ENCODE data around the gene SLC28A1.
A peak's percentile ranks its signal among the peaks of the same experiment; 100 is the strongest.
"Not testable (repeated sequence)": the region's sequence is repeated elsewhere in the genome, so short reads cannot be mapped to it uniquely, and the experiment has no call there.

SLC28A1 gene

DNA sequence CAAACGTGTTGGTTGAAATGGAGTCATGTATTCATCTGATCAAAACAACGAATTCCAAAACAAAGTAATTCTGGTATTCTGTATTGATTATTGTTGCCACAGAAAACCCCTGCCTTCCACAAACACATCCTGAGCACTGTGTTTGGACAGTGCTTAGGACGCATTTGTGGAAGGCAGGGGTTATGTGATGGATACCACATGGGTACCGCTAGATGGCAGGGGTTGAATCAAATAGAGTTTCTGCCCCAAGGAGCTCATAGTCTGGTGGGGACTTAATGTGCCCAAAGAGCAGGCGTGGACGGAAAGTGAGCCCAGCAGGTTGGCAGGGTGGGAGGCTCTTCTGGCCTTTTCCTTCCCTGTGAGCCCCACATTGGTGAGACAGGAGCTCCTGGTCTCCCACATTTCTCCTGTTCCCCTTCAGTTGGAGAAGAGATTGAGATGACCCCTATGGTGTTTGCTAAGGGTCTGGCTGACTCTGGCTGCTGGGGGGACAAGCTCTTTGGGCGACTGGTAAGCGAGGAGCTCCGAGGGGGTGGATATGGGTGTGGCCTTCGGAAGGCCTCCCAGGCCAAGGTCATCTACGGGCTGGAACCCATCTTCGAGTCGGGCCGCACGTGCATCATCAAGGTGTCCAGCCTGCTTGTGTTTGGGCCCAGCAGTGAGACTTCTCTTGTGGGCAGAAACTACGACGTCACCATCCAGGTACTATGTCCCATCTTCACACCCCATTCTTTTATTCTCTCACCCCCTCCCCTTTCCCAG lies 22.1 kb upstream of the SLC28A1 start:
- no peak for DNase-seq

DNA sequence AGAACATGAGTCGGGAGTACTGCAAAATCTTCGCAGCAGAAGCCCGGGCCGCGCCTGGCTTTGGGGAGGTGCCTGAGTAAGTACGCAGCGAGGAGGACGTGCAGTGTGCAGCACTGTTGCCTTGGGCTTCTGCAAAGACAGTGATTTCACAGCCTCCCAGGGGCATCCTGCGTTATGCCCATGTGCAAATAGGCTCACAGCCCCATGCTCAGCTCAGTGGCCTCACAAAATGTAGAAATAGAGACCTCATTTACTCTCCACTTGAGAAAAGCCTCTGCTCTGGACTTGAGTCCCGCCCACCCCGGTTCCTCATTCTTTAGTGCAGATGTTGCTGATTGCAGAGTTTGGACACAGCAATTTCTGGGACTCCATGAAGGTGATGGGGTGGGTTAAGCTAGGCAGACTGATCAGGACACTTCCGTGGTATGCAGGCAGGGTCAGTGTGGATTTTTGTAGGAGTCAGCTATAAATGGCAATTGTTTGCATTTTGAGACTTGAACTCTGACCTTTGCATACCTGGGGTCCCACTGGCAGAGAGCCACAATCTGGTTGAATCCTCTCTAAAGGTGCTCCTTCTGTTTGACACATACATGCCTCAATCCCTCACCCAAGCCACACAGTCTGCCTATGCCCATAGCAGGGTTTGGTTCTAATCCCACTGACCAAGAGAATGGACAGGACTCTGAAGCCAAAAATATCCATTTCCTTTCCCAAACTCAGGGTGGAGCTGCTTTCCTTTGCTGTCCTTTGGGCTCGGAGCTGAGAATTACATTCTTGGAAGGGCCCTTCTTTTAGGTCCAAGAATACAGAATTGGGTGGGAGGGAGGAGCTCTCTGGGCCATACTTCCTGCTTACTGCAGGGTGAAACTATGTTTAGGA lies 20.7 kb upstream of the SLC28A1 start:
- DNase-seq, result no peak

DNA sequence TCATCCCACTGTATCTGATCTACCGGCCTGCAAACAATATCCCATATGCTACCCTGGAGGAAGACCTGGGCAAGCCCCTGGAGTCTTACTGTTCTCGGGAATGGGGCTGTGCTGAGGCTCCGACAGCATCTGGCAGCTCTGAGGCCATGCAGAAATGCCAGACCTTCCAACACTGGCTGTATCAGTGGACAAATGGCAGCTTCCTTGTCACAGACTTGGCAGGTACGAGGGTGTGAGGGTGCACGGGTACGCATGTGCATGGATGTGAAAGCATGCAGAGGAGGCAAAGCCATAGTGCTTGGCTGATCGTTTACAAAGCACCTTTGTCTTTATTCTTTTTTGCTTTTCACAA lies 20.0 kb upstream of the SLC28A1 start:
- DNase-seq, result no peak

DNA sequence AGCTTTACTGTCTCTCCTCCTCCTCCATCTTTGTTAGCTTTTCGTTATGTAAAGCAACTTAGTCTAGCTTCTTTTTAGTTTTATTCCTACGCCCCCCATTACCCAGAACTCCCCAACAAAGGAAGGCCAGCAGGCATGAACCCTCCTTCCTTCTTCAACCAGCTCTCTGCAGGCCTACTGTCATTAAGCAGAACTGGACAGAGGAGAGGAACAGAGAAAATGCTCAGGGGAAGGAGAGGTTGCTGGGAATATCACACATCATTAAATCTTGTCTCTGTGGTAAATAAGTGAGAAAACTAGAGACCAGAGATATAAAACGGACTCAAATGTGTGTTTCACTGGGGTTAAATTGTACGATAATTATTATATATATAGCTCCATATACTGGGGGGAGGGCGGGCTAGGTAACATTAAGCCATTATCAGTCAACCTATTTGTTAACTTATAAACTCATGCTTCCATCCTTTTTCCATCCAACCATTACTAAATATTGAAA lies 19.3 kb upstream of the SLC28A1 start:
- no peak for DNase-seq

DNA sequence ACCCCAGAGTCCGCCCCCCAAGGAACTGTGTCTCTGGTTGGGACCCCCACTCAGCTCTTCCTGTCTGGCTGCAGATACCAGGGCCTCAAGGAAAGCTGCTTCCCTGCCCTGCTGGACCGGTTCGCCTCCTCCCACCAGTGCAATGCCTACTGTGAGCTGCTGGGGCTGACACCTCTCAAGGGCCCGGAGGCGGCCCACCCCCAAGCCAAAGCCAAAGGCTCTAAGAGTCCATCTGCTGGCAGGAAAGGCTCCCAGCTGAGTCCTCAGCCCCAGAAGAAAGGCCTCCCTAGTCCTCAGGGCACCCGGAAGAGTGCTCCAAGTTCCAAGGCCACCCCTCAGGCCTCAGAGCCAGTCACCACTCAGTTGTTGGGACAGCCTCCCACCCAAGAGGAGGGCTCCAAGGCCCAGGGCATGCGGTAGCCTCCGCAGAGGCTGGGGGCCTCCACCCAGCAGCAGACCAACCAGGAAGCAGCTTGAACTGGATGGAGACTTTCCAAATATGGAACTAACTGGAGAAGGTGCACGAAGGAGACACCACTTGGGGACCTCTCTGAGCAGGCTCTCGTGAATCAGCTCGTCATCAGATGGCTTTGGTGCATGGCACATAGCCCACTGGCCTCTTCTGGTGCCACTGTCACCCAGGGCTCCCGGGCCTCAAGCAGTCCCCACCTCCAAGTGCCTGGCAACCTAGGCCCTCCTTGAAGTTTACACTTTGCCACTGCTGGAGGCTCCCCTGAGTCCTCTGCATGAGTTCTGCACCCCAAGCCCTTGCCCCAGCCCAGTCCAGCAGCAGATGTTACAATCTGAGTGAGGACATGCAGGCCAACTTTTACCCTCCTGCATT lies 16.2 kb upstream of the SLC28A1 start:
- no peak for DNase-seq

DNA sequence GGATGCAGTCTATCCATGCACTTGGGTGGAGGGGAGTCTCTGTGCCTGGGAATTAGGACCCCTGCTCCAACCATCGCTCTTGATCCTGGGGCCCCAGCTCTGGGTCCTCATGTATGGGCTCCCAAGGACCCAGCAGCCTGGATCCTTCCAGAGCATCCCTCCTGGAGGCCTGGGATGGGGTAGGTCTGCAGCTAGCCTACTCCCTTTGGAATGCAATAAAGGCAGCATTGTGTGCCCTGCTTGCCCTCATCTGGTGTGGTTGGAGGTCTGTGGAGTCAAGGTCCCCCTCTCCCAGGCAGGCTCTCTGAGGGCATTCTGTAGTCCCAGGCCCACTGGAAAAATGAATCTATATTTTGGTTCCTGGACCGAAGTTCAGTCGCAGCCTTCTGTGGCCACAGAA lies 15.0 kb upstream of the SLC28A1 start:
- DNase-seq, result no peak

DNA sequence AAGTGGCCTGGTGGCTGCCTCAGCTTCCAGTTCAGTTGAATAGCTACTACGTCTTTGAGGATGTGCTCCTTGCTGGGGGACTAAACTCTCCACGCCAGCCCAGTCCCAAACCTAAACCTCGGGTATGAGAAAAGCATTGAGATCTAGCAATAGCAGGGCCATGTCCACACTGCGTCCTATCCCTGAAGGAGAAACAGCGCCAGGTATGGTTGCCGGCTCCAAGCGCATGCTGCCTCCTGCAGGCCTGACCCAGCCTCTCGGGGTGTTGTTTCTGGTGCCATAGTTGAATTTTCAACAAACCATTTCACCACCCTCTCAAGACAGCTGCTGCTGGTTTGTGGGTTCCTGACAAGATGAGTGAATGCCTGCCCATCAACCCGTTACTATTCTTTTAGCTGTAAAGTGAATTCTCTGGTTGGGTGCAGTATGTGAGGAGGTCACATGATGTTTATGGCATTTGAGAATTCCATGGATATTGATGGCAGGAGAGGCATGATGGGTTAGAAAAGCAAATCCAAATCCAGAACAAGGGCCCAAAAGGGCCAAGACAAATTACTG lies 13.0 kb upstream of the SLC28A1 start:
- no peak for DNase-seq

DNA sequence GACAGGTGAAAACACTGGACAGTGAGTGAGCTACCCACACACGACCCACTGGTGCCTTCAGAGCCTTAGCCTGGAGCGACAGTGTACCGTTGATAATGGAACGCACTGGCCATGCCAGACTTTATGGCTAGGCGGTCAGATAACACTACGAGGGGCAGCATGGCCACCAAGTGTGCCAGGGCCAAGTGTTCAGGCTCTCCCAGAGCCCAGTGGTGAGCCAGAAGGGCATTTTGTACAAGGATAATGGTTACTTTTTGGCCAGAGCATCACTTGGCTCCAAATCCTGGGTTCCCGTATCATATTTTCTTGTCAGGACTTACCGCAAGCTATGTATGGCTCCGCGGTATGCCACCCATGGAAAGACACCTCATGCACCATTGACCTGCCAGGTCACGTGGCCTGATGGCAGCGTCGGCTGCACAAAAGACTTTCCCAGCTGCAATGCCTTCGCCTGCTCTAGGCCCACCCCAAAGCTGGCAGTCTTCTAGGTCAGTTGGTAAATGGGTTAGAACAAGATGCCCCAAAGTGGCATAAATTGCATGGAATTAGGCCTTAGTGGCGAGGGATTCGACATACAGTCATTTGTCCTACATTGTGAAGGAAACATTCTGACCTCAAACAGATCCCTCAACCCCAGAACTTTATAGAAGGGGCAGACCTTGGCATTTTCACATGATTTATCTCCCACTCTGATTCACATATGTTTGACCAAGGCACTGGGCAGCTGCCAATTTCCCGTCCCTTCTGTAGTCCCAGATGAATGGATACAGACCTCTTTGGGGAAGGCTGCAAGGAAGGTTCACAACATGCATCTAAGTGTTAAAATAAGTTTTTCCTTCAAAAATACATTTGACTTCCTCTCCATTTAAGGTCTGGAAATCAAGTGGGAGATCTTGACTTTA lies 12.2 kb upstream of the SLC28A1 start:
- DNase-seq, result no peak

DNA sequence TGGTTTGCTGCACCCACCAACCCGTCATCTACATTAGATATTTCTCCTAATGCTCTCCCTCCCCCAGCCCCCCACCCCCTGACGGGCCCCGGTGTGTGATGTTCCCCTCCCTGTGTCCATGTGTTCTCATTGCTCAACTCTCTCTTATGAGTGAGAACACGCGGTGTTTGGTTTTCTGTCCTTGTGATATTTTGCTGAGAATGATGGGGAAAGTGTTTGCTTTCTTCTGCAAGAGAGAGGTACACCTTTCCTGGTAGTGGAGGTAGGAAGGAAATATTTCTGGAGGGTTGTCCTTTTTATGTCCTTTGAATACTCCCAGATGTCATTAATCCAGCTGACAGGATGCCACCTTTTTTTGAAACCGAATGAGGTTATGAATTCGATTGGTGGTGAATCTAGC lies 10.5 kb upstream of the SLC28A1 start:
- no peak for DNase-seq

DNA sequence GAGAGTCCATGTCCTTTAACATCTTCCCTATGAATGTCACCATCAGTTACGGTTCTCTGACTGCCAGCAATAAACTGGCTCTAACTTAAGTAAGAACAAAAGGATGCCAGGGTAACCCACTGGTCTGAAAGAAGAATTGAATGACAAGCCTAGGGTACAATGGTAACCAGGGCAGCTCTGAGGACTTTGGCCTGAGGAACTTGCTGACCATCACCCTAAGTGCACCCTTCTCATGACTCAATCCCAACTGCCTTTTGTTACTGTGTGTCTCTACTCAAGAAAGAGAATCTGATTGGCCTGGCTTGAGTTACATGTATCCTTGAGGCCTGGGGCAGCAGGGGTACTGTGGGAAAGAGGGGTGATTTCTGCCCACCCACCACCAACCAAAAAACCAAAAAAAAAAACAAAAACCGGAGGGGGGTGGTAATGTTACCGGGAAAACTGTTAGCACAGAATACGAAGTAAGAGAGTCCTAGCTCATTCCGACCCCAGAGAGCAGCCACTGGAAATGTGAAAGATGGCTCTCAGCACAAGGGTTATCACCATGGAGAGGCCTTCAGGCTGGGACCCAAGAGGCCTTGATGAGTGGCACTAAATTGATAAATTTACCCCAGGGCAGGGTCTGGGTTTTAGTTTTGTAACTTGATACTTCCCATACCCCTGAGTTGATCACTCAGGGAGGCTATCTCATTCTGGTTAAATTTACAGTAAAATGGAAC lies 9.3 kb upstream of the SLC28A1 start:
- no peak for DNase-seq

DNA sequence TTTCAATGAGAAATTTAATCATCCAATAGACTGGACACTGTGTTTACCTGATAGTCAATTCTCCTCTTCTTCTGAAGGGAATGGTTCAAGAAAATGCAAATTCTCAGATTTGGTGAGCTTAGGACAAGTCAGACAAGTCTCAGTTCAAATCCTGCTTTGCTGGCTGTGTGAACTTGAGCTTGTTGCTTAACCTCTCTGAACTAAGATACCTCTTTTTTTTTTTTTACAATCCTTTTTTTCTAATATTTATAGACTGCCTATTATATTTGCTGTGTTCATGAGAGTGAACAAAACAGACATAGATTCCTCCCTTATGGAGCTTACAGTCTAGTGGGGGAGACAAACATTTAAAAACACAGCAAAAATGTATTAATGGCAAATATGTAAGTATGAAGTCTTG lies 8.2 kb upstream of the SLC28A1 start:
- no peak for DNase-seq

DNA sequence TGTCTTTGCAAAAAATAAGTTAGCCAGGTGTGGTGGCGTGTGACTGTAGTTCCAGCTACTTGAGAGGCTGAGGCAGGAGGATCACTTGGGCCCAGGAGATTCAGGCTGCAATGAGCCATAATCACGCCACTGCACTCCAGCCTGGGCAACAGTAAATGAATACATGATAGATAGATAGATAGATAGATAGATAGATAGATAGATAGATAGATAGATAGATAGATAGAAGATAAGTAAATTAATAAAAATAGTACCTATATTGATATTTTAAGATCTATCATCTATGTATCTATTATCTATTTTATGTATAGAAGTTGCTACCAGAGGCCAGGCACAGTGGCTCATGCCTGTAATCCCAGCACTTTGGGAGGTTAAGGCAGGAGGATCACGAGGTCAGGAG lies 6.8 kb upstream of the SLC28A1 start:
- not testable (repeated sequence) for DNase-seq

DNA sequence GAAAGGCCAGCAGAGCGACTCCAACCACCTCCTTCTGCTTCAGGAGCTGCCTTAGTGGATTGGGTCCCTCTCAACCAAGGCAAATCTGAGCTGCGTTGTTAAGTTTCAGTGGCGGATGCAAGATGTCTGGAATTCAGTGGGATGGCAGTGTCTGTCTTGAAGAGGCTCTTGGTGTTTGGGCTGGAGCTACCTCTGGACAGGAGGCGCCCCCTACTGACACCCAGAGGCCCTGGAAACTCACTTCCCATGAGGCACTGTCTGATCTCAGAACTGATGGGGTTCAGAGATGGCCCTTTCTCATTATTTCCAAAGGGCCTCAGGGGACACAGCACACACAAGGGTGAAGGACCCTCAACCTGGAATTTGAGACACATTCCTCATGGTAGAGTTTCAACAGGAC lies 6.0 kb upstream of the SLC28A1 start:
- DNase-seq, result peak; percentile 48

DNA sequence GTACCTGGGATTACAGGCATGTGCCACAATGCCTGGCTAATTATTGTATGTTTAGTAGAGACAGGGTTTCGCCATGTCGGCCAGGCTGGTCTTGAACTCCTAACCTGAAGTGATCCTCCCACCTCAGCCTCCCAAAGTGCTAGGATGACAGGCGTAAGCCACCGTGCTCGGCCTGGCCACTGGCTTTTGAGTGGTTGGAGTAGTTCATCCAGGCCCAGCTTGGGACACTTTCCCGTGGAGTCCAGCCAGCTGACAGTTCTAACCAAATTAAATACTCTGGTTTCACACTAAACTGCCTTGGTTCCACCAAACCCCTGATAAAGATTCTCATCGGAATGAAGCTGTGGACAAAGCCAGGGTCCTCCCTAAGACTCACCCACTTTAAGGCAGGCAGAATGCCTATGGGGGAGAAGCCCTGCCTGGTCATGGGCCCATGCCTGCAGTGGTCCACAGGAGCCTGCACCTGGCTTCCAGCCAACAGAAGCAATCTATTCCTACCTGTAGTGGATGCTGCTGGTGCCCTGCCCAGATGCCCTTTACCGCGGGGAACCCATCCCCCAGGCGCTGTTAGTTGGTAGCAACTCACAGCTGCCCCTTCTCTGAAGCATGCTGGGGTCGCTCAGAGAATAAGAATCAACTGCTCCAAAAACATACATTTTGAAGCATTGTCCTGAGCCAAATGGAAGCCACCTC lies 5.2 kb upstream of the SLC28A1 start:
- DNase-seq, result no peak

DNA sequence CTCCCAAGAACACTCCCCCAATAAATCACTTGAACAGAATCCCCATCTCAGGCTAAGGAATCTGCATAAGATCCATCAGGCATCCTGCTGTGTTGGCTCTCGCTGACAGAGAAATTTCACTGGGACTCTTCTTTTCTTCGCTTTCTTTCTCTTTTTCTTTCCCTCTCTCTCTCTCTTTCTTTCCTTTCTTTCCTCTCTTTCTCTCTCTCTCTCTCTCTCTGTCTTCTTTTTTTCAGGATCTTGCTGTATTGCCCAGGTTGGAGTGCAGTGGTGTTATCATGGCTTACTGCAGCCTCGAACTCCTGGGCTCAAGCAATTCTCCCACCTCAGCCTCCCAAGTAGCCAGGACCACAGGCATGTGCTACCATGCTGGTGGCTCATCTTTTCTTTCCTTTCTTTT lies 4.5 kb upstream of the SLC28A1 start:
- no peak for DNase-seq

DNA sequence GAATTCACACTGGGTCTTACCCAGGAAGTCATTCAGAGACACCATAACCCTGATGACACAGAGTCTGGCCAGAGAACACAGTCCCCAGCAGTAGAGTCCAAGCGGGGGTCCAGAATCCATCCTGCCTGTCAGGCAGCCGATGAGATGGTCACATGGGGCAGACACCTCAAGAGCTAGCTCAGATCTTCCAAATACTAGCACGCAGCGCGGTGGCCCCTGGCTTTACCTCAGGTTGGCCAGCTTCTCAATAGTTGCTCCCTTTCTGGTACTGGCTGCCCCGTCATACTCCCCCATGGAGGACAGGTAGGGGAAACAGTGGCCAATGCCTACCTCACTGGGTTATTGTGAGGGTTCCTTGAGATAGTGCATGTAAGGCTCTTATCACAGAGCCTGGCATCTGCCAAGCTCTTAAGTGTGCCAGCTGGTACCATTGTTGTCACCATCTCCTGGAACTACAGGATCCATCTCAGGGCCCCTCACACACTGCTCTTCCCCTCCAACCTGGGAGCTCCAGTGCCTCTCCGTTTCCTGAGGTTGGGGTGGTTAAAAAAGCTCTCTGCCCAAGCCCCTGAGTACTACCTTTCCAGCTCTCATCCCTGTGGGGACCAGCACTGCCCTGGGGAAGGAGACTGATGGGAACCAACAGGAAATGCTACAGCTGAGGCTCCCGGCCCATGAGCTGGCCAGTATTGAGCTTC lies 3.5 kb upstream of the SLC28A1 start:
- DNase-seq, result no peak

DNA sequence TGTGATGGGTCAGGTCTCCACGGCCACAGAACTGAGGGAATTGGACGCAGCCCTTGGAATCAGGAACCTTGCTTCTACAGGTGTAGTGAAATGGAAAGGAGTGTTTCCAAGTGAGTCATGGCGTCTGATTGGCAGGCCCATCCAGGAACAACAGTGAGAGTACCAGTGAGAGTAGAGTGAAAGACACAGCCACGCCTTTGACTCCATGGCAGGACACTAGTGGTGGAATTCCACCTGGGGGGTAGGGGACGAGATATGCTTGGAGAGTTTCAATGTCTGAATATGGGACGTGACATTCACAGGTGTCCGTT lies 3.0 kb upstream of the SLC28A1 start:
- no peak for DNase-seq

DNA sequence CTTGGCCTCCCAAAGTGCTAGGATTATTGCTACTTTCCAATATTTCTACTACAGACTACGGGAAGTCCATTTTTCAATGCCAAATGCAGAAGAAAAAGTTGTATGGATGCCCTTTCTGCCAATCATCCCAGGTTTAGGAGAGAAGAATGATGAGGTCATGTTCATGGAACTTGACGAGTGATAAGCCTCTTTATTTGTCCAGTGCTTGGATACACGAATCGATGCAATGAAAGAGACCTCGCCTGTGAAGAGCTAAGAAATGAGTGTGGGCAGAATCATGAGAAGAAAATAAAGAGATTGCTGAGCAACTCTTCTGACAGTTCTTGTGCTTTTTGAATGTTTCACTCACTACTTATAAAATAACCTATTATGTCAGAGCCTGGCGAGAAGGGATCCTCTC lies 996 bp upstream of the SLC28A1 start:
- no peak for DNase-seq

DNA sequence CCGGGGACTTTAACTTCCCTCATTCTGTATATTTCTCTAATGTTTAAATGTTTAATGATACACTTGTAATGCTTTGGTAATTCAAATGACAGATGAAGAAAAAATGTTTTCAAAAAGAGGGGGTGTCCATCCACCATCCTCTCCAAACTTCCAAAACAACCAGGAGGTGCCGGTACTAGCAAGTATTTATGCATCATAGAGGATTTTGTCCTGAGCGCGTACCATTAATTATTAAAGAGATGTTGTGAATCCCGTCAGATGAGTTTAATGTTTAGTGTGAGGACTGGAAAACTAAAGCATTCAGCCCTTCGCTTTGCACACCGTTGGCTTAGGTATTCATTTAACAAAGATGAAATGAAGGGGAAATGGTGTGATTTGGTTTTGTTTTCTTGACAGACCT lies 1.3 kb downstream of the SLC28A1 start:
- no peak for DNase-seq
